ENCODE results near the gene ADGRD1.

The ADGRD1 gene

GRCh38 chr12:130959632-130960031 is 5.9 kb downstream of the ADGRD1 start:
- in situ Hi-C loops (cut with HindIII; ENCODE audit: low pct_ligation_motif_present, low pct_unique_long_range_greater_than_20kb, low sequenced_read_pairs), result no loop called here
- no peak for DNase-seq

- DNase-seq, result no peak
- in situ Hi-C loops (cut with HindIII; ENCODE audit: low pct_ligation_motif_present, low pct_unique_long_range_greater_than_20kb, low sequenced_read_pairs), result no loop called here
These were observed 6.4 kb downstream of the ADGRD1 start for GRCh38 chr12:130960058-130960457.

GRCh38 chr12:130960787-130961186 is 7.1 kb downstream of the ADGRD1 start:
- in situ Hi-C loops (cut with HindIII; ENCODE audit: low pct_ligation_motif_present, low pct_unique_long_range_greater_than_20kb, low sequenced_read_pairs), result no loop called here
- no peak for DNase-seq

- in situ Hi-C loops (cut with HindIII; ENCODE audit: low pct_ligation_motif_present, low pct_unique_long_range_greater_than_20kb, low sequenced_read_pairs), result no loop called here
- DNase-seq, result no peak
These were observed 8.3 kb downstream of the ADGRD1 start for GRCh38 chr12:130961921-130962451.

- in situ Hi-C loops (cut with HindIII; ENCODE audit: low pct_ligation_motif_present, low pct_unique_long_range_greater_than_20kb, low sequenced_read_pairs), result no loop called here
- no peak for DNase-seq
These were observed 11.5 kb downstream of the ADGRD1 start for GRCh38 chr12:130965214-130965613.

GRCh38 chr12:130965668-130966067 is 12.0 kb downstream of the ADGRD1 start:
- DNase-seq, result no peak
- in situ Hi-C loops (cut with HindIII; ENCODE audit: low pct_ligation_motif_present, low pct_unique_long_range_greater_than_20kb, low sequenced_read_pairs), result no loop called here

- in situ Hi-C loops (cut with HindIII; ENCODE audit: low pct_ligation_motif_present, low pct_unique_long_range_greater_than_20kb, low sequenced_read_pairs), result no loop called here
- no peak for DNase-seq
These were observed 12.8 kb downstream of the ADGRD1 start for GRCh38 chr12:130966443-130967030.

- in situ Hi-C loops (cut with HindIII; ENCODE audit: low pct_ligation_motif_present, low pct_unique_long_range_greater_than_20kb, low sequenced_read_pairs), result no loop called here
- DNase-seq, result no peak
These were observed 13.9 kb downstream of the ADGRD1 start for GRCh38 chr12:130967636-130968035.

- no peak for DNase-seq
- in situ Hi-C loops (cut with HindIII; ENCODE audit: low pct_ligation_motif_present, low pct_unique_long_range_greater_than_20kb, low sequenced_read_pairs), result no loop called here
These were observed 14.9 kb downstream of the ADGRD1 start for GRCh38 chr12:130968611-130969010.

GRCh38 chr12:130969223-130969622 is 15.5 kb downstream of the ADGRD1 start:
- DNase-seq, result no peak
- in situ Hi-C loops (cut with HindIII; ENCODE audit: low pct_ligation_motif_present, low pct_unique_long_range_greater_than_20kb, low sequenced_read_pairs), result no loop called here

GRCh38 chr12:130970165-130970907 is 16.6 kb downstream of the ADGRD1 start:
- in situ Hi-C loops (cut with HindIII; ENCODE audit: low pct_ligation_motif_present, low pct_unique_long_range_greater_than_20kb, low sequenced_read_pairs), result no loop called here
- no peak for DNase-seq

GRCh38 chr12:130970908-130971233 is 17.2 kb downstream of the ADGRD1 start:
- no peak for DNase-seq
- in situ Hi-C loops (cut with HindIII; ENCODE audit: low pct_ligation_motif_present, low pct_unique_long_range_greater_than_20kb, low sequenced_read_pairs), result no loop called here

- in situ Hi-C loops (cut with HindIII; ENCODE audit: low pct_ligation_motif_present, low pct_unique_long_range_greater_than_20kb, low sequenced_read_pairs), result no loop called here
These were observed 18.3 kb downstream of the ADGRD1 start for GRCh38 chr12:130971925-130972585.

GRCh38 chr12:130972586-130972950 is 18.9 kb downstream of the ADGRD1 start:
- in situ Hi-C loops (cut with HindIII; ENCODE audit: low pct_ligation_motif_present, low pct_unique_long_range_greater_than_20kb, low sequenced_read_pairs), result no loop called here
- no peak for DNase-seq

More at GRCh38 chr12:130971925-130972585, 18.3 kb downstream of the ADGRD1 start:
- no peak for DNase-seq

- in situ Hi-C loops (cut with HindIII; ENCODE audit: low pct_ligation_motif_present, low pct_unique_long_range_greater_than_20kb, low sequenced_read_pairs), result no loop called here
- DNase-seq, result no peak
These were observed 19.4 kb downstream of the ADGRD1 start for GRCh38 chr12:130973109-130973508.

GRCh38 chr12:130973906-130974305 is 20.2 kb downstream of the ADGRD1 start:
- no peak for DNase-seq
- in situ Hi-C loops (cut with HindIII; ENCODE audit: low pct_ligation_motif_present, low pct_unique_long_range_greater_than_20kb, low sequenced_read_pairs), result no loop called here

- in situ Hi-C loops (cut with HindIII; ENCODE audit: low pct_ligation_motif_present, low pct_unique_long_range_greater_than_20kb, low sequenced_read_pairs), result no loop called here
- no peak for DNase-seq
These were observed 21.4 kb downstream of the ADGRD1 start for GRCh38 chr12:130975116-130975515.

- DNase-seq, result no peak
- in situ Hi-C loops (cut with HindIII; ENCODE audit: low pct_ligation_motif_present, low pct_unique_long_range_greater_than_20kb, low sequenced_read_pairs), result no loop called here
These were observed 22.5 kb downstream of the ADGRD1 start for GRCh38 chr12:130976171-130976720.

GRCh38 chr12:130977046-130977742 is 23.5 kb downstream of the ADGRD1 start:
- DNase-seq, result no peak
- in situ Hi-C loops (cut with HindIII; ENCODE audit: low pct_ligation_motif_present, low pct_unique_long_range_greater_than_20kb, low sequenced_read_pairs), result no loop called here

Data from ACHN (cell line).